ENCODE results near the gene SLC25A10.
A peak's percentile ranks its signal among the peaks of the same experiment; 100 is the strongest.

SLC25A10 gene

GRCh38 chr17:81720267-81721071 lies 8.4 kb downstream of the SLC25A10 start:
- no peak for TF ChIP-seq CTCF (conservative IDR thresholded peaks at IDR 0.05; ENCODE audit: control insufficient read depth, insufficient read depth, low read depth, low read length)
- H3K4me3 ChIP-seq (ENCODE audit: control insufficient read depth, low read depth, low read length) = no peak overlapping the region
- no peak for DNase-seq (ENCODE audit: low read depth)

- no peak overlapping the region for H3K4me3 ChIP-seq (ENCODE audit: control insufficient read depth, low read depth, low read length)
- no peak for TF ChIP-seq CTCF (conservative IDR thresholded peaks at IDR 0.05; ENCODE audit: control insufficient read depth, insufficient read depth, low read depth, low read length)
- DNase-seq (ENCODE audit: low read depth) = peak; percentile 39
Observed at GRCh38 chr17:81722184-81723120, 10.4 kb downstream of the SLC25A10 start.

- no peak for TF ChIP-seq CTCF (conservative IDR thresholded peaks at IDR 0.05; ENCODE audit: control insufficient read depth, insufficient read depth, low read depth, low read length)
- no peak overlapping the region for H3K4me3 ChIP-seq (ENCODE audit: control insufficient read depth, low read depth, low read length)
- no peak for DNase-seq (ENCODE audit: low read depth)
Observed at GRCh38 chr17:81723651-81724209, 11.6 kb downstream of the SLC25A10 start.

GRCh38 chr17:81725439-81725838 lies 13.4 kb downstream of the SLC25A10 start:
- TF ChIP-seq CTCF (conservative IDR thresholded peaks at IDR 0.05; ENCODE audit: control insufficient read depth, insufficient read depth, low read depth, low read length) = no peak
- no peak for DNase-seq (ENCODE audit: low read depth)
- no peak overlapping the region for H3K4me3 ChIP-seq (ENCODE audit: control insufficient read depth, low read depth, low read length)

GRCh38 chr17:81726004-81726403 lies 13.9 kb downstream of the SLC25A10 start:
- DNase-seq (ENCODE audit: low read depth) = no peak
- TF ChIP-seq CTCF (conservative IDR thresholded peaks at IDR 0.05; ENCODE audit: control insufficient read depth, insufficient read depth, low read depth, low read length) = no peak
- no peak overlapping the region for H3K4me3 ChIP-seq (ENCODE audit: control insufficient read depth, low read depth, low read length)

- no peak overlapping the region for H3K4me3 ChIP-seq (ENCODE audit: control insufficient read depth, low read depth, low read length)
- TF ChIP-seq CTCF (conservative IDR thresholded peaks at IDR 0.05; ENCODE audit: control insufficient read depth, insufficient read depth, low read depth, low read length) = no peak
- DNase-seq (ENCODE audit: low read depth) = no peak
Observed at GRCh38 chr17:81727324-81728031, 15.4 kb downstream of the SLC25A10 start.

Measured in fibroblast of mammary gland (primary cell).